Measurements from ENCODE around the gene HGFAC. TPM values are rescaled to one million over a fixed set of nuclear protein-coding genes. Genes with fewer than 3 reads are reported as not detected.

HGFAC gene
- total RNA-seq, 1 donor from 2014 or later: 0.48 TPM

DNA sequence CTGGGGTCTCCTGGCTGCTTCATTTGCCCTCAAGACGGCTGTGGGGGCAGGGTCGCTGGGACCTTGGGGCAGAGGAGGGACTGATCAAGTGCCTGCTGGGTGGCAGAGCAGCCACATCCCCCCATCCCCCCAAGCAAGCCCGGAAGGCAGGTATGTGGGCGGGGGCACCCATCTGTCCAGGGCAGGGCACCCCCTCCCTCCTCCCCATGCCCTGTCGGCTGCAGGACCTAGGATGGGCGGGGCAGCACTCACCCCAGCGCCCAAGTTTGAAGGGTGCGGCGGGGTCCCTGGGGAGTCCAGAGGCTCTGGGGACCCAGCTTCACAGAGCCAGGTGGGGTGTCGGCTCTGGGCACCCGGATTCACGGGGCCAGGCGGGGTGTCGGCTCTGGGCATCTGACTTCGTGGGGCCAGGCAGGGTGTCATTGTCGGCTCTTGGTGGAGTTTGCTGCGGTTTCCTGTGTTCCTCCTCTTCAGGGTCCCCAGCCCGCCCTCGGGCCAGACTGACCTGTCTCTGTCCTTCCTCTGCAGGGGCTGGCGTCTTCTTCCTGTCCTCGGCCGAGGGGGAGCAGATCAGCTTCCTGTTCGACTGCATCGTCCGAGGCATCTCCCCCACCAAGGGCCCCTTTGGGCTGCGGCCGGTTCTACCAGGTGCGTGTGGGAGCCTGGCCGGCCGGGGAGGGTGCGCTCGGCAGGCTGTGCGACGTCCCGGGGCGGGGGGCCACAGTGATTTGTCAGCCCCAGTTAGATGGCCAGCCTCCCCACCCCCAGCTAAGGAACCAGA is 43.4 kb downstream of the HGFAC start:
- no peak for DNase-seq (ENCODE audit: low read depth)

DNA sequence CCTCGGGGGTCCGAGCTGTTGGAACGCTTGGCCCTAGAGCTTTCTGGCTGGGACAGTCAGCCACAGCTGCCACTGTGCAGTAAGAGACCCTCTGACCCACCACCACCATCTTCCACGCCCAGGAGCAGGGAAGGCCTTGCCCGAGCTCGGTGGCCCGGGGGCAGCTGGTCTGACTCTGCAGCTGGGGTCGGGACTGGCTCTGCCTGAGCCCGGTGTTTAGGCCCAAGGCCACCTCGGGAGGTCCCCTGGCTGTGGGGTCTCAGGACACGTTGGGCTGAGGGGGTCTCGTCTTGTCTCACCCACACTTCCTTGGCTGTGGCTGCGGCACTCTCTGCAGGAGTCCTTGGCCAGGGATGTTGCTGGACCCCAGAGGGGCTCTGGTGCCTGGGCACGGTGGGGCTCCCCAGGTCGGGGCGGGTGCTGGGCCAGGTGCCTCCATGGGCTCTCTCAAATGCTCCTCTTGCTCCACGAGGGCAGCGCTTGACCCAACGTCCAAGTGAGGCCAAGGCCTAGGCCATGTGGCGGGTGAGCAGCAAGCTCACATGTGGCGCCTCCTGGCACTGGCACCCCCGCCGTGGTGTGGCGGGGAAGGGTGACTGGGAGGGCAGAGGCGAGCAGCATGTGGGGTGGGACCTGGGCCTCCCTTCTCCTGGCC is 44.2 kb downstream of the HGFAC start:
- DNase-seq (ENCODE audit: low read depth): no peak

DNA sequence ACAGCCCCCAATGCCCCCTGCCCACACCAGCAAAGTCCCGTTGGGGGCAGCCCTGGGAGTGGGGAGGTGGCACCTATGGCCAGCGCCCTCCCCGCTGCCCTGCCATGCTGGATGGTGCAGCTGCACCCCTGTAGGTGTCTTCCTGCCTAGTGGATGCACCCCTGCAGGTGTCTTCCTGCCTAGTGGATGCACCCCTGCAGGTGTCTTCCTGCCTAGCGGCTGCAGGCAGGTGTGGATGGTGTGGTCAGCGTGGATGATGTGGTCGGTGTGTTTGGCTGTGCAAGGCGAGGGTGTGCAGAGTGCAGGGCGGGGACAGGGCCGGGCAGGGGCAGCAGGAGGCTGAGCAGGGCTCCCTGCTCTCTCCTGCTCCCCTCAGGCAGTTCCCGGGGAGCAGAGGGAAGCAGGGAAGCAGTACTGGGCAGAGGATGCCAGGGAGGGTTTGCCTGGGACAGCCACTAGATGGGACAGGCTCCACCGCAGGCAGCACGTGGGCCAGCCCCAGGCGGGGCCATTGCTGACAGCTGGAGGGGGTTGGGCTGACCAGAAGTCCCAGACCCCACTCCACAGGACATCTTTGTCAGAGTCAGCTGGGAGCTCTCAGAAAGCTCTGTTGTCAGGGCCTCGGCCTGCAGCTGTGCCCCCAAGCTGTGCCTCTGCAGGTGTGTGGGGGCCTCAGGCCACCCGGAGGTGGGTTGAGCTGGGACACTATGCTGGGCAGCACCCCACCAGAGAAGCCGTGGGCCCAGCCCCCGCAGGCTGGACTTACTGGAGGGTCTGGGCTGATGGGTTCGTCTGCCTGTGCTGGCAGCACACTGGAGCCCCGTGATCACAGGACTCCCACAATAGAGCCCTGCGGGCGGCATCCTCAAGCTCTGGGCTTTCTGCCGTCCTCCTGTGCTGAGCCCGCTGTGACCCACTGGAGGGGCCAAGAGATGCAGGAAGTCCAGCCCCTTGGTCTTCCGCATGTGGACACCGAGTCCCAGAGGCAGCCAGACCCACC is 45.1 kb downstream of the HGFAC start:
- peak; percentile 86 for DNase-seq (ENCODE audit: low read depth)

DNA sequence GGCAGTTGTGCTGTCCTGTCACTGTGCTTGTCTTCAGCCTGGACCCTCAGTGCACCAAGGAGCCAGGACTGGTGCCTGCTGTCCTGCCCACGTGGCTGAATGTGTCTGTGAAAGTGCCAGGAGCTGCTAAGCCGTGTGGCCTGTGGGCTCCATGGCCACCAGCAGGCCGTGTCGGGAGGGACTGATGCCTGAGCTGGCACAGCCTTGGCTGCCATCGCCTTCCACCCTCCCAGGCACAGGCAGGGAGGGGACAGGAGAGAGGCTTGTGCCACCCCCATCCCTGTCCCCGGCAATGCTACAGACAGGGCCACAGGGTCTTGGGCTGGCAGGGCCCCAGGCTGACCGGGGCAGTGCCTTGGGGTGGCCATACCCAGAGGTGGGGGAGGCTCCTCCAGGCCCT is 46.1 kb downstream of the HGFAC start:
- DNase-seq (ENCODE audit: low read depth): no peak

DNA sequence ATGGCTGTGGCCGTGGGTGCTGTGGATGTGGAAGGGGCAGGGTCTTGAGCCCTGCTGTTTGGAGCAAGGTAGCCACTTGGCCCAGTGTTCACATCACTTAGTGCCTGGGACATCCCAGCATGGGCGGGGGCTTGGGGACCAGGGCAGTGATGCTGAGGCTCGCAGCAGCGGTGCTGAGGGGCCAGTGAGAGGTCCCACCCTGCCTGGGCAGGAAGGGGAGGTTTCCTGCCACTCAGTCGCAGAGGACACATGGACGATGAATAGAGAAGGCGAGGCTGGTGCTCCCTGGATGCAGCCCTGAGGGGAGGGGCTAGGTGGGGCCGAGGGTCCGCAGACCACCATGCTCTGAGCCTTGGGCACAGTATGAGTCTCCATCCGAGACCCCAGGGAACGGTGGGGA is 47.1 kb downstream of the HGFAC start:
- no peak for DNase-seq (ENCODE audit: low read depth)

DNA sequence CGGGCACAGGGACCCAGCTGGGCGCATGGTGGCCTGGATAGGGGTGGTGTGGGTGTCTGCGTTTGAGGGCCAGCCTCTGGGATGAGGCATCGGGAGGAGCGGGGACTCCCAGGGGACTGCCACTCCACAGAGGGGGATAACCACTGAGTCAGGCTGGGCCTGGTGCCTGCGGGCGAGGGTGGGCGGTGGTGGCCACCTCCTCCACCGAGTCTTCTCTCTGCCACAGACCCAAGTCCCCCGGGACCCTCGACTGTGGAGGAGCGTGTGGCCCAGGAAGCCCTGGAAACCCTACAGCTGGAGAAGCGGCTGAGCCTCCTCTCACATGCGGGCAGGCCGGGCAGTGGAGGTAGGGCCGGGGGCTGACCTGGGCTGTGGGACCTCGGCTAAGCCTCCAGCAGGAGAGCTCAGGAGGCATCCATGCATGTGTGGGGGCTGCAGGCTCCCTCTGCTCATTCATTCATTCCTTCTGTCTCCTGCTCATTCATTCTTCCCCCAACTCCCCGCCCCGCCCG is 47.7 kb downstream of the HGFAC start:
- peak; percentile 45 for DNase-seq (ENCODE audit: low read depth)

DNA sequence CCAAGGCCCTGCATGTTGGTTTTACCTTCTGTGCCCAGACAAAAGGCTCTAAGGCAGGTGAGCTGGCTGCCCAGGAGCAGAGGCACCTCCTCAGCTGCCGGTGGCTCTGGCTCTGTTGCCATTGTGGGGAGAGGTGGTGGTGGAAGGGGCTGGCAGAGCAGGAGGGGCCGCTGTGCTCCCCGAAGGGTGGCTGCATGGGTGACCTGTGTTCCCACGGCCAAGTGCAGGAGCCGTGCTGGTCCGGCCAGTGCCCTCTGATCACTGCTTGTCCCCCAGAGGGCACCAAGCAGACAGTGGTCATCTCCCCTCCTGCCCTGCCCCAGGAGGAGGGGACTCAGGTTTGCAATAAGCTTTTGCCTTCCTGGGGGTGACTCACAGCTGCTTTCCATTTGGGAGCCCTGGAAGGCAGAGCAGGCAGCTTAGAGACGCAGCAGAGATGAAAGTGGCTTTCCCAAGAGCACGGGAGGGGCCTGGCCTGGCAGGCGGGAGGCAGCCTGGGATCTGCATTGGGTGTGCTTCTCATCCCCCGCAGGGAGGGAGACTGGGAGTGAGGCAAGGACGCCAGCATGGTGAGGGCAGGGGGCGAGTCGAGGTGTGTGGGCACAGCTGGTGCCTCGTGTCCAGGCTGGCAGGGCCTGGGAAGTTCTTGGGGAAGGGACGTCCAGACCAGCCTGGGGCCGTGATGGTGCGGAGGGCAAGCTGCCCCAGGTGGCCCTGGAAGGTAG is 50.1 kb downstream of the HGFAC start:
- peak; percentile 91 for DNase-seq (ENCODE audit: low read depth)

DNA sequence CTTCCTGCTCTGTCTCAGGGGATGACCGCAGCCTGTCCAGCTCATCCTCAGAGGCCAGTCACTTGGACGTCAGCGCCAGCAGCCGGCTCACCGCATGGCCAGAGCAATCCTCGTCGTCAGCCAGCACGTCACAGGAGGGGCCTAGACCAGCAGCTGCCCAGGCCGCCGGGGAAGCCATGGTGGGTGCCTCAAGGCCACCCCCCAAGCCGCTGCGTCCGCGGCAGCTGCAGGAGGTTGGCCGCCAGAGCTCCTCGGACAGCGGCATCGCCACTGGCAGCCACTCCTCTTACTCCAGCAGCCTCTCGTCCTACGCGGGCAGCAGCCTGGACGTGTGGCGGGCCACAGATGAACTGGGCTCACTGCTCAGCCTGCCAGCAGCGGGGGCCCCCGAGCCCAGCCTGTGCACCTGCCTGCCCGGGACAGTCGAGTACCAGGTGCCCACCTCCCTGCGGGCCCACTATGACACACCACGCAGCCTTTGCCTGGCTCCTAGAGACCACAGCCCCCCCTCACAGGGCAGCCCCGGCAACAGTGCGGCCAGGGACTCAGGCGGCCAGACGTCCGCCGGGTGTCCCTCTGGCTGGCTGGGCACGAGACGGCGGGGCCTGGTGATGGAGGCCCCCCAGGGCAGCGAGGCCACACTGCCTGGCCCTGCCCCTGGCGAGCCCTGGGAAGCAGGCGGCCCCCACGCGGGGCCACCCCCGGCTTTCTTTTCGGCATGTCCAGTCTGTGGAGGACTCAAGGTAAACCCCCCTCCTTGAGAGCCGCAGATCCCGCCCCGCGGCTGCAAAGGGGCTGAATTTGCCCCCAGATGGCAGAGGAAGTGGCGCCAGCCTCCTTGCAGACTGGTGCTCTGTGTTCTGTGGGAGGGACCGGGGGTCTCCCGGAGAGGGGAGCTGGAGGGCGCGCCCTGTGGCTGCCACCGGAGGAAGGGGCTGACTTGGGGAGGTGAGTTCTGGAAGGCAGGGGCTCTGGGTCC is 51.3 kb downstream of the HGFAC start:
- peak; percentile 97 for DNase-seq (ENCODE audit: low read depth)

DNA sequence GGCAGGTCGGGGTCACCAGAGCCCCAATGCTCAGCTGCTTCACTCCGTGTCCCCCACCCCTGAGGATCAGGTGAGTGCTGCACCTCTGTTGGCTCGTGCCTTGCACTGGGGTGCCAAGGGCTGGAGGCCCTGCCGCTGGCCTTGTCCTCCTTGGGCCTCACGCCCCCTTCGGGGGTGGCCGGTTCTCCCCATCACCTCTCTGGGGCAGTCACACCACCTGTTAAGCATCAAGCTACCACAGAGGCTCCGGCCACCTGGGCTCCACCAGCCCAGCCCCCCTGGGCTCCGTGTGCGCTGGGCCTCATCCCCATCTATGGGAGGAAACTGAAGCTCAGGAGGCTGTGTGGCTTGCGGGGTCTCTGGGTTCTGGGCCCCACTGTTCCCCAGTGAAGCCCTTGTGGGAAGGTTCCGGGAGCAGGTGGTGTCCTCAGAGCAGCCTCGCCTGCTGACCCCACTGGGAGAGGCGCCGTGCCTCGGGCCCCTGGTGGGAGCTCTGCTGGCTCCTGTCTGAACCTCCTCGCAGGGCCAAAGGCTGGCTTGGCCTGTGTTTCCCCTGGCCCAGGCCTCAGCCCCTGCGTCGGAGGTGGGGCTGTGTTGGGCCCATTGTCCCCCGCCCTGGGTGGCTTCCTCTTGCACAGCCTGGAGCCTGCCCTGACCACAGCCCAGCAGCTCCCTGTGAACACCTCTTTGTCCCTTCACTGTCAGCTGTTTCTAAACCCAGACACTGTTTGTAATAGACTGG is 52.1 kb downstream of the HGFAC start:
- DNase-seq (ENCODE audit: low read depth): peak; percentile 32

DNA sequence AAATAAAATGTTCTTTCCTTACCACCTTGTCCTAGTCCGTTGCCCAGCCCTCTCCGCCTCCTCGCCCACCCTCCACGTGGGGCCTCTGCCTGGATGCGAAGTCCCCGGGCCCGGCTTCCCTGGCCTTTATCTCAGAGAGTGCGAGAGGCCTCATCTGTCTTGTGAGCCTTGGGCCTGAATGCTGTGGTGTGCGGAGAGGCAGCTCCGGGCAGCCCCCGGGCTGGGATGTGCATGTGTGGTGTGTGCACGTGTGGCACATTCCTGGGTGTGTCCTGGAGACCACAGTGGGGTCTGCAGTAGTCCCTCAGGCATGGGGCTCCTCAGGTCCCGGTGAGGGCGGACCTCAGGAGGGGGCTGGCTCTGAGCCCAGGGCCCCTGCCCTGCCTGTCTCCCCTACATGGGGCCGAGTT is 52.7 kb downstream of the HGFAC start:
- peak; percentile 61 for DNase-seq (ENCODE audit: low read depth)

DNA sequence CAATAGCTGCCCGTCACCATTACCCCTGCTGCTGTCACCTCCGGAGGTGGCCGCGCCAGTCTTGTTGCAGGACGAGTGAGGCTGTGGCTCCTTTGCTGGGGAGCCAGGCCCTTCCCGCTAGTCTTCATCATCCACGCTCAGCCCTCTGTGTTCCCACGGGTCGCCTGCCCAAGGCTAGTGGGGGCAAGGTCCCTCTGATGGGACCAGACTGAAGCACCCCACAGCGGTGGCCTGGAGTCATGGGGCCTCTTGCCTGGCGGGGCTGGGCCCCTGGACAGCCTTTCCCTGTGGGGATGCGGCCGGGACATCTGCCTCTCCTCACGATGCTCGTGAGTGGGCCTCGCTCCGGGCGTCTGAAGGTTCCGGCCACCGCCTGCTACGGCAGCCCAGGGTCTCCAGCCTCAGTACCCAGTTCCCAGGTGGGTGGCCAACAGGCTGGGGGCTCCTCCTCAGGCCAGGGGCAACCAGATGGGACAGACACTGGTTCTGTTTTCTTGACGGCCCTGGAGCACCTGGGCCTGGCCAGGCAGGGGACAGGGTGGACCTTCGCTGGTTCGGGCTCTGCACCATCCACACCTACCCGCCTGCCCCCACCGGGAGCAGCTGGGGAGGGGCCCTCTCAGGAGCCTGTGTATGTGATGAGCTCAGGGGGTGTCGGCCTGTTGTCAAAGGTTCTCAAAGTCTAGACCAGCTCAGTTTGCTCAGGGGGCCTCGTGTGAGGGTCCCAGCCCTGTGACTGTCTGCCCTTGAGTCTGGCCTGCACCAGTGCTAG is 53.6 kb downstream of the HGFAC start:
- no peak for DNase-seq (ENCODE audit: low read depth)

DNA sequence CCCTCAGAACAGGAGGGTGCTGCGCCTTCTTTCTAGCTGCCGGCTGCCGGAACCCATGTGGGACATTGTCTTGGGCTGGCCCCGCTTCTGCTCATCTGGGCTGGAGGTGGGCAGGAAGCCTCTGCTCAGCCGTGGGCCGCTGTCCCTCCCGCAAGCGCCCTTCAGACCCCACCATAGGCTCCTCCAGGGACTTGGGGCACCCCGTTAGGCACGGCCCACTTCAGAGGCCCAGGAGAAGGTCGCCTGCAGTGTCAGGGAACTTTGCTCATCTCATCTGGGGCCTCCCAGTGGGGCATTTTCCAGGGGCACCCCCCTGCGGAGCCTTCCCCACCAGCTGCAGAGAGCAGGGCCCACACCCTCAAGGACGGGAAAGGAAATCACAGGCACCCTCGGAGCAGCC is 54.3 kb downstream of the HGFAC start:
- DNase-seq (ENCODE audit: low read depth): no peak

DNA sequence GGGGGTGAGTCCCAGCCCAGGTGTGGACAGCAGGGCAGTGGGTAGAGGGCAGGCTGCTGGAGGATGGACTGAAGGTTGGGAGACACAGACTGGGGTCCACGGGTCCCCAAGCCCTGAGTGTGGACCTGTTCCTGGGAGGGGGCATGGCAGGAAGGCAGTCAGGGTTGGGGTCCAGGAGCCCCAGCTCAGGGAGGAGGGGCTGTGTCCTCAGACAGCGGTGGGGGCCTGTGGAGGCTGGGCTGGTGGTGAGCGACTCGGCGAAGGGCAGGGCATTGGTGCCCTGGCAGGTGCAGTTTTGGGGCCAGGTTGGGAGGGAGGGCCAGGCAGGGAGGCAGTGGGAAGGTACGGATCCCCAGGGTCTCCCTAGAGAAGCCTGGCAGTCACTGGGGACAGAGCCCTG is 55.3 kb downstream of the HGFAC start:
- no peak for DNase-seq (ENCODE audit: low read depth)

DNA sequence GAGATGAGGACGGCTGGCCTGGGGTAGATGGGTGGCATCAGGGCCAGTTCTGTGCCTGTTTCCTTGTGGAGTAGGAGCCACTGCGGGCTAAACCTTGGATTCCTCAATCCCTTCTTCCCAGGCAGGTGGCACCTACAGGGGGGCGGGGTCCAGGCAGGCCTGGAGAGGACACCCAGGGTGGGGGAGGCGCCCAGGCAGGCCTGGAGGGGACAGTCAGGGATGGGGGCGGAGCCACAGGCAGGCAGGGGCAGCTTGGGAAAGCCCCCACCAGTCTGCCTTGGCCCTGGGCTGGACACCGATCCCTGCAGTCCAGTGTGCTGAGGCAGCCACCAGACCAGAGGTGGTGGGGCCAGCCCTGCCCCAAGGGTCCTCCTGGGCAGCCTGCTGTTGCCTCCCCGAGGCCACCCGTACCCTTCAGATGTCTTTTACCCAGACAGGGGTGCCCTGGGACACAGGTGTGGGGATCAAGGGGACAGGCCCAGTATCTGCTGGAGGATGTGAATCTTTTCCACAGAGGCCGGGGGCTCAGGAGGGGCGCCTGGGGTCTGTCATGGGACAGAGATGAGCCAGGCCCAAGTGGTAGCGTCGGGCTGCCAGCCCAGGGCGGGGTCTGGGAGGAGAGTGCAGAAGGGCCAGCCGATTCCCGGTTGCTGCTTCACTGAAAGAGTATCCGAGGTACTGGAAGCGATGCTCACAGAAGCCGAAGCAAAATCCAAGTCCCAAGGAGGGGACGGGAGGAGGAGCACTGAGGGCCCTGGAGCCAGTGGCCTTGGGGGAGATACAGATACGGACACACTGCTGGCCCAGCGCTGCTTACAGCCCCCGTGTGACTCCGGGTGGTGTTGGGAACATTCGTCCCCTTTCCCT is 56.0 kb downstream of the HGFAC start:
- no peak for DNase-seq (ENCODE audit: low read depth)

DNA sequence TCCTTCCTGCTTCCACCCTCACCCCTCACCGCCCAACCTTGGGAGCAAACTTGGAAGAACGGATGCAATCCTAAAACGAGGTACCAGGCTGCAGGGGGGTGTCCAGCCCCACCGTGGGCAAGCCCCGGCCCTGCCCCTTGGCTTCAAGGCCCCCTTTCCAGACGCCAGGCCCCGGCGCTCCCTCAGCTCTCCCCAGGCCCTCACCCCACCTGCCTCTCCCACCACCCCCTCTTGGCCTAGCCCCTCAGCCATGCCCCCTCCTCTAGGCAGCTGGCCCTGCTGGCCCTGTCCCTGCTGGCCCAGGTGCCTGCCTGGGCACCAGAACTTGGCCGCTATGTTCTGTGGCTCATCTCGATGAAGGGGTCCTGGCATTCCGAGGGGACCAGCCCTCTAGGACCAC is 56.6 kb downstream of the HGFAC start:
- no peak for DNase-seq (ENCODE audit: low read depth)
